Nephron progenitor cell (in vitro differentiated cells): ENCODE results near the gene PFKP.

Experiments
- DNase-seq: peaks from one replicate; pipeline ENCODE4 v3.0.0; 2021
- H3K27ac Mint-ChIP-seq: 2 replicates; pipeline ENCODE4 v1.8.0; 2021; ENCODE audit warnings: mild to moderate bottlenecking, moderate library complexity, mixed read lengths
- H3K27me3 Mint-ChIP-seq: 2 replicates; pipeline ENCODE4 v1.8.0; 2021; ENCODE audit warnings: mild to moderate bottlenecking, low read depth, mixed read lengths; ENCODE audit not compliant: poor library complexity
- H3K36me3 Mint-ChIP-seq: 2 replicates; pipeline ENCODE4 v1.8.0; 2021; ENCODE audit warnings: low read depth, mixed read lengths
- H3K4me1 Mint-ChIP-seq: 2 replicates; pipeline ENCODE4 v1.8.0; 2021; ENCODE audit warnings: mixed read lengths
- H3K4me3 Mint-ChIP-seq: 2 replicates; pipeline ENCODE4 v1.8.0; 2021; ENCODE audit warnings: mild to moderate bottlenecking, moderate library complexity, mixed read lengths
- H3K9me3 Mint-ChIP-seq: 2 replicates; pipeline ENCODE4 v1.8.0; 2021; ENCODE audit warnings: mild to moderate bottlenecking, moderate library complexity, mixed read lengths
- TF ChIP-seq, protein P1 (sequence below): fragments of 200-600 bp; sonication (generic); IDR thresholded peaks from 2 replicates; pipeline ENCODE4 v1.5.0; 2021; ENCODE audit warnings: antibody characterized with exemption

The PFKP gene

DNA sequence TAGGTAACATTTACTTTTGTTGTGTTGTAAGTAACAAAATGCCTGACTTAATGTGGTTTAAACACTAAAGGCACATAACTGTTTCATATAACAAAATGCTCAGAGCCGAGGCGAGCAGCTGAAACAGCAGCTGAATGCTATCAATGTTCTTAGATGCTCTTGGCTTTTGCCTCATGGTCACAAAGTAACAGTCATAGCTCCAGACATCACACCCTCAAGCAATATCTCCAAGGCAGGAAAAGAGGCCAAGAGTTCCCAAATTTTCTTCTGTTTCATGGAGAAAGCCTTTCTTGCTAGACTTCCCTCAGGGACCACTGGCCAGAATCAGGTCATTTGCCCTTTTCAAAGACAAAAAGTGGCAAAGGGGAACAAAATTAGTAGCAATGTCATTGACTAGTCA, 43.5 kb upstream of the PFKP start:
- TF ChIP-seq, protein P1, sequence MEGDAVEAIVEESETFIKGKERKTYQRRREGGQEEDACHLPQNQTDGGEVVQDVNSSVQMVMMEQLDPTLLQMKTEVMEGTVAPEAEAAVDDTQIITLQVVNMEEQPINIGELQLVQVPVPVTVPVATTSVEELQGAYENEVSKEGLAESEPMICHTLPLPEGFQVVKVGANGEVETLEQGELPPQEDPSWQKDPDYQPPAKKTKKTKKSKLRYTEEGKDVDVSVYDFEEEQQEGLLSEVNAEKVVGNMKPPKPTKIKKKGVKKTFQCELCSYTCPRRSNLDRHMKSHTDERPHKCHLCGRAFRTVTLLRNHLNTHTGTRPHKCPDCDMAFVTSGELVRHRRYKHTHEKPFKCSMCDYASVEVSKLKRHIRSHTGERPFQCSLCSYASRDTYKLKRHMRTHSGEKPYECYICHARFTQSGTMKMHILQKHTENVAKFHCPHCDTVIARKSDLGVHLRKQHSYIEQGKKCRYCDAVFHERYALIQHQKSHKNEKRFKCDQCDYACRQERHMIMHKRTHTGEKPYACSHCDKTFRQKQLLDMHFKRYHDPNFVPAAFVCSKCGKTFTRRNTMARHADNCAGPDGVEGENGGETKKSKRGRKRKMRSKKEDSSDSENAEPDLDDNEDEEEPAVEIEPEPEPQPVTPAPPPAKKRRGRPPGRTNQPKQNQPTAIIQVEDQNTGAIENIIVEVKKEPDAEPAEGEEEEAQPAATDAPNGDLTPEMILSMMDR = no peak
- Mint-ChIP-seq H3K9me3 (peaks cover 26% of the 10 kb centered on the region), H3K4me1 (no peaks in the 10 kb centered on the region), H3K27me3 (peaks cover 17% of the 10 kb centered on the region), H3K27ac (no peak overlapping the region), H3K4me3 (no peak overlapping the region), H3K36me3 (no peaks in the 10 kb centered on the region)
- no peak for DNase-seq

DNA sequence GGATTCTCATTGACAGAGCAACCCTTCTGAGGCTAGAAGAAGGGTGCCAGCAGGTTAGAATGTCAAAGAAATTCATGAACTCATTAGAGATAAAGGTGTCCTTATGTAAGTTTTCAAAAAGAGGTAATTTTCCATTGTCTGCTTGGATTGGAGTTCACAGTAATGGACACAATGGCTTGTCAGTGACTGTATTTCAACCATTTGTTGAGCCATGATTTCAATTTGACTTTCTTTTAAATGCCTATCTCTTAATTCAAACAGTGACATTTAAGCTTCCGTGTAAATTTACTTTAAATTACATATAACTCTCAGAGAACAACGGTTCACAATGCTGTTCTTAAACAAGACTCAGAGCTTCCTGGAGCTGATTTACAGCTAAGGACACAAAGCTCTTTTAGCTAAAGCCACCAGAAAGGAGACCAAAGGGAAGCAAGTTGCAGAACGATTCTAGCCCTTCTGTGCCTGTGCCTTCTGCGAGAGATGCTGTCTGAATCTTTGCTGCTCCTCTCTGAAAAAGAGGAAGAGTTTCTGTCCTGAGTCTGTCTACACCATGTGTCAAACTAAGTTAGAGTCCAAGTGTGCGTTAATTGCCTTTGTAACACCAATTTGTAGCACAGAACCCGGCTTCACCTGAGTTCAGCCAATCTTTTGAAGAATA, 42.2 kb upstream of the PFKP start:
- H3K36me3 Mint-ChIP-seq = no peaks in the 10 kb centered on the region
- no peak for DNase-seq
- peaks cover 14% of the 10 kb centered on the region for H3K27me3 Mint-ChIP-seq
- no peak overlapping the region for H3K27ac Mint-ChIP-seq
- no peak overlapping the region for H3K4me3 Mint-ChIP-seq
- no peaks in the 10 kb centered on the region for H3K4me1 Mint-ChIP-seq
- TF ChIP-seq, protein P1 = no peak
- peaks cover 19% of the 10 kb centered on the region for H3K9me3 Mint-ChIP-seq

DNA sequence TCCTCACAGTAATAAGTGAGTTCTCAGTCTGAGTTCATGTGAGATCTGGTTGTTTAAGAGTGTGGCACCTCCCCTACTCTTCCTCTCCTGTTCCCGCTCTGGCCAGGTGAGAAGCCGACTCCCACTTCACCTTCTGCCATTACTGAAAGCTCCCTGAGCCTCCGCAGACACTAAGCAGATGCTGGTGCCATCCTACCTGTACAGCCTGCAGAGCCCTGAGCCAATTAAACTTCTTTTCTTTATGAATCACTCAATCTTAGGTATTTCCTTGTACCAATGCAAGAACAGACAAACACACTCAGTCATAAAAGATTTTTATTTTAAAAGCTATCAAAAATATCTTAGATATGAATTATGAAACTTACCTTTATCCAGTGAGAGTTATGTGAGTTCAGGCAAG, 39.5 kb upstream of the PFKP start:
- Mint-ChIP-seq H3K4me1 (no peaks in the 10 kb centered on the region), H3K27me3 (peaks cover 9% of the 10 kb centered on the region), H3K9me3 (peaks cover 10% of the 10 kb centered on the region), H3K27ac (no peak overlapping the region), H3K4me3 (no peak overlapping the region), H3K36me3 (no peaks in the 10 kb centered on the region)
- TF ChIP-seq, protein P1 = no peak
- no peak for DNase-seq

DNA sequence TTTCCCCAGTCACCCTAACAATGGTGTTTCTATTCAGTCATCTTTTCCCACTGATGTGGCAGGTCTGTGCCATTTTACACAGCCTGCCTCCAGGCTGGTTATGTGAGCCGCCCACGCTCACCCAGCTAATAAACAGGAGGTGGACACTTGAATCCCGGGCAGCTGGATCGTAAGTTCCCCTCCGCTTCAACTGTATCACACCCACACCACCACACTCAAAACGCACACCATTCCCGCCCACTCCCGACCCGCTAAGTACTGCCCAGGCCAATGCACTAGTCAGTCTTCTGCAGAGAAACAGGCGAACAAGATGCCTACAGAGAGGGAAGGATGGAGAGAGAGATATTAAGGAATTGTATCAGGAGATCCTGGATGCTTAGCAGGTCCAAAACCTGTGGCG, 38.9 kb upstream of the PFKP start:
- no peak for DNase-seq
- Mint-ChIP-seq H3K4me3 (no peak overlapping the region), H3K4me1 (no peaks in the 10 kb centered on the region), H3K27me3 (peaks cover 9% of the 10 kb centered on the region), H3K27ac (no peak overlapping the region), H3K36me3 (no peaks in the 10 kb centered on the region), H3K9me3 (peaks cover 5% of the 10 kb centered on the region)
- TF ChIP-seq, protein P1 = no peak

DNA sequence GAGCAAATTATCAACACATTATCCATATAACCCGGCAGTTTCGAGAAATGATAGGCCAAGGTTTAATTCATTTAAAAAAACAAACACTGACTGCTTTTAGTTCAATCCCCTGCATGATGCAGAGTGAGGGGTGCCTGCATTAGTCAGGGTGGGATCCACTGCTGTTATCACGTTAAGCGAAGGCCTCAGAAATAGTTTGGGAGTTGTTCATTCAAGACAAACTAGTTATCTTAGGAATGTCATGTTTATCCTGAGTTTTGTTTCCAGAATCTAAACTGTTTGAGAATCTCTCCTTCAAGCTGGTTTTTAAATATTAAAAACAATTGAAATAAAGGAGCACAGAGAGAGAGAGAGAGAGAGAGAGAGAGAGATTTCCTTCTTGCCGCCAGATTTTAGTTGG, 36.6 kb upstream of the PFKP start:
- H3K4me1 Mint-ChIP-seq = no peaks in the 10 kb centered on the region
- H3K4me3 Mint-ChIP-seq = no peak overlapping the region
- H3K27ac Mint-ChIP-seq = no peak overlapping the region
- TF ChIP-seq, protein P1 = no peak
- H3K36me3 Mint-ChIP-seq = no peaks in the 10 kb centered on the region
- H3K9me3 Mint-ChIP-seq = no peaks in the 10 kb centered on the region
- peaks cover 9% of the 10 kb centered on the region for H3K27me3 Mint-ChIP-seq
- no peak for DNase-seq

DNA sequence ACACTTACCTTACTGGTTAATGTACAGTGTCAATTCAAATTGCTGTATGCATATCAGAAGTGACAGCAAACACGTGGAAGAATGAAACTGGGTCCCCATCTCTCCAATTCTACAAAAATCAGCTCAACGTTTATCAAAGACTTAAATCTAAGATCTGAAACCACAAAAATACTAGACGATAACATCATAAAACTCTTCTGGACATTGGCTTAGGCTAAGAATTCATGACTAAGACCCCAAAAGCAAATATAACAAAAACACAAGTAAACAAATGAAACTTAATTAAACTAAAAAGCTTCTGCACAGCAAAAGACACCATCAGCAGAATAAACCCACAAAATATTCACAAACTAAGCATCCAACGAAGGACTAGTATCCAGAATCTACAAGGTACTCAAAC, 35.9 kb upstream of the PFKP start:
- TF ChIP-seq, protein P1 = no peak
- Mint-ChIP-seq H3K36me3 (no peaks in the 10 kb centered on the region), H3K4me1 (no peaks in the 10 kb centered on the region), H3K9me3 (no peaks in the 10 kb centered on the region), H3K4me3 (no peak overlapping the region), H3K27ac (no peak overlapping the region), H3K27me3 (peaks cover 9% of the 10 kb centered on the region)
- no peak for DNase-seq
